ENCODE data around the gene DNER.

GRCh38 chr2:229407170-229407569 lies 307.2 kb downstream of the DNER start:
- TF ChIP-seq, protein P1, sequence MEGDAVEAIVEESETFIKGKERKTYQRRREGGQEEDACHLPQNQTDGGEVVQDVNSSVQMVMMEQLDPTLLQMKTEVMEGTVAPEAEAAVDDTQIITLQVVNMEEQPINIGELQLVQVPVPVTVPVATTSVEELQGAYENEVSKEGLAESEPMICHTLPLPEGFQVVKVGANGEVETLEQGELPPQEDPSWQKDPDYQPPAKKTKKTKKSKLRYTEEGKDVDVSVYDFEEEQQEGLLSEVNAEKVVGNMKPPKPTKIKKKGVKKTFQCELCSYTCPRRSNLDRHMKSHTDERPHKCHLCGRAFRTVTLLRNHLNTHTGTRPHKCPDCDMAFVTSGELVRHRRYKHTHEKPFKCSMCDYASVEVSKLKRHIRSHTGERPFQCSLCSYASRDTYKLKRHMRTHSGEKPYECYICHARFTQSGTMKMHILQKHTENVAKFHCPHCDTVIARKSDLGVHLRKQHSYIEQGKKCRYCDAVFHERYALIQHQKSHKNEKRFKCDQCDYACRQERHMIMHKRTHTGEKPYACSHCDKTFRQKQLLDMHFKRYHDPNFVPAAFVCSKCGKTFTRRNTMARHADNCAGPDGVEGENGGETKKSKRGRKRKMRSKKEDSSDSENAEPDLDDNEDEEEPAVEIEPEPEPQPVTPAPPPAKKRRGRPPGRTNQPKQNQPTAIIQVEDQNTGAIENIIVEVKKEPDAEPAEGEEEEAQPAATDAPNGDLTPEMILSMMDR (IDR thresholded peaks at IDR 0.05): no peak
- TF ChIP-seq EZH2 (IDR thresholded peaks at IDR 0.05; ENCODE audit: borderline replicate concordance, insufficient read depth, low read depth, low read length, poor library complexity, severe bottlenecking): no peak
